GM23338 (cell line): Measurements from ENCODE around the gene GKN2. TPM values are rescaled to one million over a fixed set of nuclear protein-coding genes. Genes with fewer than 3 reads are reported as not detected.

Experiments
- ATAC-seq: fragments of 200-7000 bp; cut with Tn5 transposase; 3 replicates; pipeline ENCODE4 v1.9.1; 2020
- DNase-seq: peaks from one replicate; pipeline ENCODE4 v3.0.0-alpha.2; 2015; ENCODE audit warnings: low spot score
- H2AFZ ChIP-seq: fragments of 200-600 bp; sonication (generic); 2 replicates; pipeline ENCODE4 v1.8.0; 2016; ENCODE audit warnings: antibody characterized with exemption, mild to moderate bottlenecking, moderate library complexity
- H3F3A ChIP-seq: fragments of 200-600 bp; sonication (generic); replicated peaks from 2 replicates; pipeline ENCODE4 v1.8.0; 2017; ENCODE audit warnings: antibody characterized with exemption, mixed run types, low read depth
- H3K27ac ChIP-seq: fragments of 200-600 bp; sonication (generic); 2 replicates; pipeline ENCODE4 v1.6.1; 2016; ENCODE audit warnings: low read depth
- H3K27me3 ChIP-seq: fragments of 200-600 bp; sonication (generic); 2 replicates; pipeline ENCODE4 v1.8.0; 2016; ENCODE audit warnings: mild to moderate bottlenecking, mixed run types, moderate library complexity; ENCODE audit not compliant: insufficient read depth
- H3K36me3 ChIP-seq: fragments of 200-600 bp; sonication (generic); 2 replicates; pipeline ENCODE4 v1.8.0; 2016; ENCODE audit warnings: mild to moderate bottlenecking; ENCODE audit not compliant: insufficient read depth
- H3K4me1 ChIP-seq: fragments of 200-600 bp; sonication (generic); 2 replicates; pipeline ENCODE4 v1.8.0; 2016; ENCODE audit warnings: mild to moderate bottlenecking, moderate library complexity; ENCODE audit not compliant: insufficient read depth
- H3K4me2 ChIP-seq: fragments of 200-600 bp; sonication (generic); 2 replicates; pipeline ENCODE4 v1.7.1; 2017; ENCODE audit warnings: mixed run types
- H3K4me3 ChIP-seq: fragments of 200-600 bp; sonication (generic); 2 replicates; pipeline ENCODE4 v1.6.1; 2016; ENCODE audit warnings: mixed run types
- H3K79me2 ChIP-seq: fragments of 200-600 bp; sonication (generic); replicated peaks from 2 replicates; pipeline ENCODE4 v1.8.0; 2017; ENCODE audit warnings: mild to moderate bottlenecking; ENCODE audit not compliant: insufficient read depth
- H3K9me2 ChIP-seq: fragments of 200-600 bp; sonication (generic); 2 replicates; pipeline ENCODE4 v1.8.0; 2017; ENCODE audit not compliant: insufficient read depth
- H4K20me1 ChIP-seq: fragments of 200-600 bp; sonication (generic); replicated peaks from 2 replicates; pipeline ENCODE4 v1.8.0; 2017; ENCODE audit warnings: mild to moderate bottlenecking; ENCODE audit not compliant: insufficient read depth
- H3K27ac Mint-ChIP-seq: 2 replicates; pipeline ENCODE4 v1.8.0; 2020; ENCODE audit warnings: inconsistent platforms, mild to moderate bottlenecking, moderate library complexity, mixed read lengths
- H3K27me3 Mint-ChIP-seq: 3 replicates; pipeline ENCODE4 v1.8.0; 2022; ENCODE audit warnings: low read depth, mild to moderate bottlenecking, moderate library complexity, mixed read lengths, inconsistent platforms; ENCODE audit not compliant: insufficient read depth, poor library complexity
- H3K36me3 Mint-ChIP-seq: 3 replicates; pipeline ENCODE4 v1.8.0; 2021; ENCODE audit warnings: low read depth, mild to moderate bottlenecking, inconsistent platforms, moderate library complexity, mixed read lengths
- H3K4me1 Mint-ChIP-seq: 3 replicates; pipeline ENCODE4 v1.8.0; 2020; ENCODE audit warnings: mild to moderate bottlenecking, inconsistent platforms, mixed read lengths
- H3K4me3 Mint-ChIP-seq: 3 replicates; pipeline ENCODE4 v1.8.0; 2021; ENCODE audit warnings: moderate library complexity, mild to moderate bottlenecking, inconsistent platforms, mixed read lengths
- H3K9me3 Mint-ChIP-seq: 3 replicates; pipeline ENCODE4 v1.8.0; 2020; ENCODE audit warnings: moderate library complexity, mild to moderate bottlenecking, inconsistent platforms, mixed read lengths
- EZH2 ChIP-seq: fragments of 200-600 bp; sonication (generic); IDR thresholded peaks from one replicate; pipeline ENCODE4 v1.8.0; 2017; ENCODE audit warnings: antibody characterized with exemption, mild to moderate bottlenecking, low read depth; ENCODE audit not compliant: unreplicated experiment
- EZH2phosphoT487 ChIP-seq: fragments of 200-600 bp; sonication (generic); IDR thresholded peaks from one replicate; pipeline ENCODE4 v1.8.1; 2018; ENCODE audit warnings: antibody characterized with exemption; ENCODE audit not compliant: unreplicated experiment
- JUNB ChIP-seq: IDR thresholded peaks from one replicate; pipeline ENCODE4 v1.6.1; 2016; ENCODE audit warnings: antibody characterized with exemption; ENCODE audit not compliant: unreplicated experiment
- POLR2AphosphoS5 ChIP-seq: IDR thresholded peaks from 2 replicates; pipeline ENCODE4 v1.6.1; 2016; ENCODE audit warnings: antibody characterized with exemption, low read depth
- STAT1 ChIP-seq: IDR thresholded peaks from one replicate; pipeline ENCODE4 v1.6.1; 2016; ENCODE audit warnings: antibody characterized with exemption; ENCODE audit not compliant: unreplicated experiment
- ZNF114 ChIP-seq: fragments of 250-450 bp; sonication (Bioruptor Pico); IDR thresholded peaks from 2 replicates; pipeline ENCODE4 v1.5.0; 2020; ENCODE audit warnings: mild to moderate bottlenecking, moderate library complexity
- ZNF331 ChIP-seq: fragments of 250-450 bp; sonication (Bioruptor Pico); IDR thresholded peaks from 2 replicates; pipeline ENCODE4 v1.5.0; 2020; ENCODE audit warnings: low read depth, mild to moderate bottlenecking, moderate library complexity
- polyA plus RNA-seq: library from polyadenylated mRNA; unstranded; fragments of >200 nt; fragmentation: Nextera tagmentation; extraction: Ambion mirVana; gene quantifications from 2 replicates; pipeline ENCODE4 v1.2.1, GENCODE V29; 2016
- total RNA-seq: library from RNA; depleted of rRNA; stranded (reverse); fragments of >200 nt; shearing (Covaris generic); gene quantifications from 2 replicates; pipeline ENCODE4 v1.2.3, GENCODE V29; 2014
- TF ChIP-seq, protein P1 (sequence below): fragments of 250-450 bp; sonication (Bioruptor Pico); IDR thresholded peaks from 2 replicates; pipeline ENCODE4 v1.5.0; 2020; ENCODE audit warnings: mild to moderate bottlenecking, moderate library complexity
- TF ChIP-seq, protein P2 (sequence below): IDR thresholded peaks from one replicate; pipeline ENCODE4 v1.6.1; 2018; ENCODE audit warnings: antibody characterized with exemption; ENCODE audit not compliant: unreplicated experiment
- TF ChIP-seq, protein P3 (sequence below): IDR thresholded peaks from 2 replicates; pipeline ENCODE4 v1.6.1; 2016; ENCODE audit warnings: antibody characterized with exemption
- TF ChIP-seq, protein P4 (sequence below), 2 experiments: fragments of 200-600 bp in 1 of 2; sonication (generic) in 1 of 2; conservative IDR thresholded peaks; 2 replicates each; pipeline versions ENCODE4 v1.5.1 to v1.6.1; 2016 to 2017; ENCODE audit warnings: antibody characterized with exemption in 2 of 2, low read depth in 2 of 2, mild to moderate bottlenecking in 2 of 2, moderate library complexity in 1 of 2

The GKN2 gene
- total and polyA plus RNA-seq, 2 experiments from 2014 or later, result not detected

DNA sequence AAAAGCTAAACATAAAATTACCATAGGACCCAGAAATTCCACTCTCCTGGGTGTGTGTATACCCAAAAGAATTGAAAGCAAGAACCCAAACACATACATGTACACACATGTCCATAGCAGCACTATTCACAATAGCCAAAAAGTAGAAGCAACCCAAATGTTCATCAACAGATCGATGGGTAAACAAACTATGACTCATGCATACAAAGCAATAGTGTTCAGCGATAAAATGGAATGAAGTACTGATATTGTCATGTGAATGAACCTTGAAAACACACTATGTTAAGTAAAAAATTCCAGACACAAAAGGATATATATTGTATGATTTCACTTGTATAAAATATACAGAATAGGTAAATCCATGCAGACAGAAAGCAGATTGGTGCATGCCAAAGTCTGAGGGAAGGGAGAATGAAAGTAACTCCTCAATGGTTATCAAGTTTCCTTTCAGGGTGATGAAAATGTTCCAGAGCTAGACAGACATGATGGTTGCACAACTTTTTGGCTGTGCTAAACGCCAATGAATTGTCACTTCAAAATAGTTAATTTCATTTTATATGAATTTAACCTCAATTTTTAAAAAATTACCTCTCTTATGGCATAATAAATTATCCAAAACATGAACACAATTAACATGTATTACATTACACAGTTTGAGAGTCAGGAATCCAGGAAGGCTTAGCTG, 35.5 kb downstream of the GKN2 start (continued):
- TF ChIP-seq STAT1, result no peak

DNA sequence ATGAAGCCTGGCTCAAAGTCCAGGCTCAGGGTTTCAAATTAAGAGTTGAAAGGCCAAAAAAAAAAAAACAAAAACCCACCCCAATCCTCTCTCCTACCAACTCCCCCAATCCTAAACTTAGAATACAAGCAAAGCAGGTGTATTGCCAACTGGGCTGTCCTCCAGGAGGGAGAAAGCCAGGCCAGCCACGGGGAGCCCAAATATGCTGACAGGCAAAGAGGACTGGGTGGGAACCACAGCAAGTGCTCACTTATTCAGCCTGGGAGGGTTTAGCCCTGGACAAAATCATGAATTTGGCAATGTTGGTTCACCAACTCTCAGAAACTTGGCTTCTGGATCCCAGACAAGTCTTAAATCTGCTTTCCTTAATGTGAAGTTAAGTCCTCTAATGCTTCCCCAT, 36.5 kb downstream of the GKN2 start:
- Histone ChIP-seq H4K20me1 (no peaks in the 10 kb centered on the region), H3F3A (no peaks in the 10 kb centered on the region), H3K79me2 (no peaks in the 10 kb centered on the region), H3K9me2 (peaks cover 5% of the 10 kb centered on the region; the same call in 1 of the 2 replicates), H3K27ac (no peak overlapping the region), H2AFZ (no peak overlapping the region), H3K36me3 (no peaks in the 10 kb centered on the region), H3K4me1 (peaks cover 5% of the 10 kb centered on the region), H3K4me2 (no peak overlapping the region), H3K27me3 (no peaks in the 10 kb centered on the region), H3K4me3 (no peak overlapping the region)
- Mint-ChIP-seq H3K27me3 (peaks cover 3% of the 10 kb centered on the region), H3K4me1 (no peaks in the 10 kb centered on the region), H3K27ac (no peak overlapping the region), H3K9me3 (no peaks in the 10 kb centered on the region), H3K4me3 (no peak overlapping the region), H3K36me3 (no peaks in the 10 kb centered on the region)
- ATAC-seq (no peak), DNase-seq (no peak)
- TF ChIP-seq STAT1 (no peak), ZNF114 (no peak), EZH2phosphoT487 (no peak), POLR2AphosphoS5 (no peak), ZNF331 (CRISPR knock-in tag) (no peak), JUNB (no peak), EZH2 (no peak)
- TF ChIP-seq, protein P1, sequence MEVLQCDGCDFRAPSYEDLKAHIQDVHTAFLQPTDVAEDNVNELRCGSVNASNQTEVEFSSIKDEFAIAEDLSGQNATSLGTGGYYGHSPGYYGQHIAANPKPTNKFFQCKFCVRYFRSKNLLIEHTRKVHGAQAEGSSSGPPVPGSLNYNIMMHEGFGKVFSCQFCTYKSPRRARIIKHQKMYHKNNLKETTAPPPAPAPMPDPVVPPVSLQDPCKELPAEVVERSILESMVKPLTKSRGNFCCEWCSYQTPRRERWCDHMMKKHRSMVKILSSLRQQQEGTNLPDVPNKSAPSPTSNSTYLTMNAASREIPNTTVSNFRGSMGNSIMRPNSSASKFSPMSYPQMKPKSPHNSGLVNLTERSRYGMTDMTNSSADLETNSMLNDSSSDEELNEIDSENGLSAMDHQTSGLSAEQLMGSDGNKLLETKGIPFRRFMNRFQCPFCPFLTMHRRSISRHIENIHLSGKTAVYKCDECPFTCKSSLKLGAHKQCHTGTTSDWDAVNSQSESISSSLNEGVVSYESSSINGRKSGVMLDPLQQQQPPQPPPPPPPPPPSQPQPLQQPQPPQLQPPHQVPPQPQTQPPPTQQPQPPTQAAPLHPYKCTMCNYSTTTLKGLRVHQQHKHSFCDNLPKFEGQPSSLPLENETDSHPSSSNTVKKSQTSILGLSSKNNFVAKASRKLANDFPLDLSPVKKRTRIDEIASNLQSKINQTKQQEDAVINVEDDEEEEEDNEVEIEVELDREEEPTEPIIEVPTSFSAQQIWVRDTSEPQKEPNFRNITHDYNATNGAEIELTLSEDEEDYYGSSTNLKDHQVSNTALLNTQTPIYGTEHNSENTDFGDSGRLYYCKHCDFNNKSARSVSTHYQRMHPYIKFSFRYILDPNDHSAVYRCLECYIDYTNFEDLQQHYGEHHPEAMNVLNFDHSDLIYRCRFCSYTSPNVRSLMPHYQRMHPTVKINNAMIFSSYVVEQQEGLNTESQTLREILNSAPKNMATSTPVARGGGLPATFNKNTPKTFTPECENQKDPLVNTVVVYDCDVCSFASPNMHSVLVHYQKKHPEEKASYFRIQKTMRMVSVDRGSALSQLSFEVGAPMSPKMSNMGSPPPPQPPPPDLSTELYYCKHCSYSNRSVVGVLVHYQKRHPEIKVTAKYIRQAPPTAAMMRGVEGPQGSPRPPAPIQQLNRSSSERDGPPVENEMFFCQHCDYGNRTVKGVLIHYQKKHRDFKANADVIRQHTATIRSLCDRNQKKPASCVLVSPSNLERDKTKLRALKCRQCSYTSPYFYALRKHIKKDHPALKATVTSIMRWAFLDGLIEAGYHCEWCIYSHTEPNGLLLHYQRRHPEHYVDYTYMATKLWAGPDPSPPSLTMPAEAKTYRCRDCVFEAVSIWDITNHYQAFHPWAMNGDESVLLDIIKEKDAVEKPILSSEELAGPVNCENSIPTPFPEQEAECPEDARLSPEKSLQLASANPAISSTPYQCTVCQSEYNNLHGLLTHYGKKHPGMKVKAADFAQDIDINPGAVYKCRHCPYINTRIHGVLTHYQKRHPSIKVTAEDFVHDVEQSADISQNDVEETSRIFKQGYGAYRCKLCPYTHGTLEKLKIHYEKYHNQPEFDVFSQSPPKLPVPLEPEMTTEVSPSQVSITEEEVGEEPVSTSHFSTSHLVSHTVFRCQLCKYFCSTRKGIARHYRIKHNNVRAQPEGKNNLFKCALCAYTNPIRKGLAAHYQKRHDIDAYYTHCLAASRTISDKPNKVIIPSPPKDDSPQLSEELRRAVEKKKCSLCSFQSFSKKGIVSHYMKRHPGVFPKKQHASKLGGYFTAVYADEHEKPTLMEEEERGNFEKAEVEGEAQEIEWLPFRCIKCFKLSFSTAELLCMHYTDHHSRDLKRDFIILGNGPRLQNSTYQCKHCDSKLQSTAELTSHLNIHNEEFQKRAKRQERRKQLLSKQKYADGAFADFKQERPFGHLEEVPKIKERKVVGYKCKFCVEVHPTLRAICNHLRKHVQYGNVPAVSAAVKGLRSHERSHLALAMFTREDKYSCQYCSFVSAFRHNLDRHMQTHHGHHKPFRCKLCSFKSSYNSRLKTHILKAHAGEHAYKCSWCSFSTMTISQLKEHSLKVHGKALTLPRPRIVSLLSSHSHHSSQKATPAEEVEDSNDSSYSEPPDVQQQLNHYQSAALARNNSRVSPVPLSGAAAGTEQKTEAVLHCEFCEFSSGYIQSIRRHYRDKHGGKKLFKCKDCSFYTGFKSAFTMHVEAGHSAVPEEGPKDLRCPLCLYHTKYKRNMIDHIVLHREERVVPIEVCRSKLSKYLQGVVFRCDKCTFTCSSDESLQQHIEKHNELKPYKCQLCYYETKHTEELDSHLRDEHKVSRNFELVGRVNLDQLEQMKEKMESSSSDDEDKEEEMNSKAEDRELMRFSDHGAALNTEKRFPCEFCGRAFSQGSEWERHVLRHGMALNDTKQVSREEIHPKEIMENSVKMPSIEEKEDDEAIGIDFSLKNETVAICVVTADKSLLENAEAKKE (CRISPR knock-in tag), result no peak
- TF ChIP-seq, protein P2, sequence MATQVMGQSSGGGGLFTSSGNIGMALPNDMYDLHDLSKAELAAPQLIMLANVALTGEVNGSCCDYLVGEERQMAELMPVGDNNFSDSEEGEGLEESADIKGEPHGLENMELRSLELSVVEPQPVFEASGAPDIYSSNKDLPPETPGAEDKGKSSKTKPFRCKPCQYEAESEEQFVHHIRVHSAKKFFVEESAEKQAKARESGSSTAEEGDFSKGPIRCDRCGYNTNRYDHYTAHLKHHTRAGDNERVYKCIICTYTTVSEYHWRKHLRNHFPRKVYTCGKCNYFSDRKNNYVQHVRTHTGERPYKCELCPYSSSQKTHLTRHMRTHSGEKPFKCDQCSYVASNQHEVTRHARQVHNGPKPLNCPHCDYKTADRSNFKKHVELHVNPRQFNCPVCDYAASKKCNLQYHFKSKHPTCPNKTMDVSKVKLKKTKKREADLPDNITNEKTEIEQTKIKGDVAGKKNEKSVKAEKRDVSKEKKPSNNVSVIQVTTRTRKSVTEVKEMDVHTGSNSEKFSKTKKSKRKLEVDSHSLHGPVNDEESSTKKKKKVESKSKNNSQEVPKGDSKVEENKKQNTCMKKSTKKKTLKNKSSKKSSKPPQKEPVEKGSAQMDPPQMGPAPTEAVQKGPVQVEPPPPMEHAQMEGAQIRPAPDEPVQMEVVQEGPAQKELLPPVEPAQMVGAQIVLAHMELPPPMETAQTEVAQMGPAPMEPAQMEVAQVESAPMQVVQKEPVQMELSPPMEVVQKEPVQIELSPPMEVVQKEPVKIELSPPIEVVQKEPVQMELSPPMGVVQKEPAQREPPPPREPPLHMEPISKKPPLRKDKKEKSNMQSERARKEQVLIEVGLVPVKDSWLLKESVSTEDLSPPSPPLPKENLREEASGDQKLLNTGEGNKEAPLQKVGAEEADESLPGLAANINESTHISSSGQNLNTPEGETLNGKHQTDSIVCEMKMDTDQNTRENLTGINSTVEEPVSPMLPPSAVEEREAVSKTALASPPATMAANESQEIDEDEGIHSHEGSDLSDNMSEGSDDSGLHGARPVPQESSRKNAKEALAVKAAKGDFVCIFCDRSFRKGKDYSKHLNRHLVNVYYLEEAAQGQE, result no peak
- TF ChIP-seq, protein P3, sequence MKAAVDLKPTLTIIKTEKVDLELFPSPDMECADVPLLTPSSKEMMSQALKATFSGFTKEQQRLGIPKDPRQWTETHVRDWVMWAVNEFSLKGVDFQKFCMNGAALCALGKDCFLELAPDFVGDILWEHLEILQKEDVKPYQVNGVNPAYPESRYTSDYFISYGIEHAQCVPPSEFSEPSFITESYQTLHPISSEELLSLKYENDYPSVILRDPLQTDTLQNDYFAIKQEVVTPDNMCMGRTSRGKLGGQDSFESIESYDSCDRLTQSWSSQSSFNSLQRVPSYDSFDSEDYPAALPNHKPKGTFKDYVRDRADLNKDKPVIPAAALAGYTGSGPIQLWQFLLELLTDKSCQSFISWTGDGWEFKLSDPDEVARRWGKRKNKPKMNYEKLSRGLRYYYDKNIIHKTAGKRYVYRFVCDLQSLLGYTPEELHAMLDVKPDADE, result no peak
- TF ChIP-seq, protein P4, sequence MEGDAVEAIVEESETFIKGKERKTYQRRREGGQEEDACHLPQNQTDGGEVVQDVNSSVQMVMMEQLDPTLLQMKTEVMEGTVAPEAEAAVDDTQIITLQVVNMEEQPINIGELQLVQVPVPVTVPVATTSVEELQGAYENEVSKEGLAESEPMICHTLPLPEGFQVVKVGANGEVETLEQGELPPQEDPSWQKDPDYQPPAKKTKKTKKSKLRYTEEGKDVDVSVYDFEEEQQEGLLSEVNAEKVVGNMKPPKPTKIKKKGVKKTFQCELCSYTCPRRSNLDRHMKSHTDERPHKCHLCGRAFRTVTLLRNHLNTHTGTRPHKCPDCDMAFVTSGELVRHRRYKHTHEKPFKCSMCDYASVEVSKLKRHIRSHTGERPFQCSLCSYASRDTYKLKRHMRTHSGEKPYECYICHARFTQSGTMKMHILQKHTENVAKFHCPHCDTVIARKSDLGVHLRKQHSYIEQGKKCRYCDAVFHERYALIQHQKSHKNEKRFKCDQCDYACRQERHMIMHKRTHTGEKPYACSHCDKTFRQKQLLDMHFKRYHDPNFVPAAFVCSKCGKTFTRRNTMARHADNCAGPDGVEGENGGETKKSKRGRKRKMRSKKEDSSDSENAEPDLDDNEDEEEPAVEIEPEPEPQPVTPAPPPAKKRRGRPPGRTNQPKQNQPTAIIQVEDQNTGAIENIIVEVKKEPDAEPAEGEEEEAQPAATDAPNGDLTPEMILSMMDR (conservative IDR thresholded peaks at IDR 0.05; ENCODE audit: low read depth in 2 of 2), result no peak
